Neural progenitor cell (in vitro differentiated cells): Measurements from ENCODE around the gene CHCHD10. TPM values are rescaled to one million over a fixed set of nuclear protein-coding genes. Genes with fewer than 3 reads are reported as not detected.

Source experiments
- DNase-seq: peaks from one replicate; pipeline ENCODE4 v3.0.0-alpha.2; 2016; ENCODE audit warnings: low spot score
- H2AFZ ChIP-seq: fragments of 200-600 bp; sonication (generic); replicated peaks from 2 replicates; pipeline ENCODE4 v1.6.1; 2016; ENCODE audit warnings: antibody characterized with exemption
- H3F3A ChIP-seq: fragments of 200-600 bp; sonication (generic); 2 replicates; pipeline ENCODE4 v1.6.1; 2016; ENCODE audit warnings: antibody characterized with exemption, low read depth
- H3K27ac ChIP-seq: fragments of 200-600 bp; sonication (generic); 2 replicates; pipeline ENCODE4 v1.5.1; 2016; ENCODE audit warnings: mild to moderate bottlenecking
- H3K27me3 ChIP-seq: fragments of 200-600 bp; sonication (generic); 2 replicates; pipeline ENCODE4 v1.6.1; 2016; ENCODE audit warnings: mild to moderate bottlenecking, moderate library complexity
- H3K36me3 ChIP-seq: fragments of 200-600 bp; sonication (generic); 2 replicates; pipeline ENCODE4 v1.5.1; 2016
- H3K4me1 ChIP-seq: fragments of 200-600 bp; sonication (generic); 2 replicates; pipeline ENCODE4 v1.6.1; 2016; ENCODE audit warnings: mixed run types
- H3K4me2 ChIP-seq: fragments of 200-600 bp; sonication (generic); 2 replicates; pipeline ENCODE4 v1.6.1; 2016
- H3K4me3 ChIP-seq: fragments of 200-600 bp; sonication (generic); 2 replicates; pipeline ENCODE4 v1.5.1; 2016
- H3K79me2 ChIP-seq: fragments of 200-600 bp; sonication (generic); 2 replicates; pipeline ENCODE4 v1.6.1; 2016; ENCODE audit warnings: low read depth
- H3K9ac ChIP-seq: fragments of 200-600 bp; sonication (generic); 2 replicates; pipeline ENCODE4 v1.6.1; 2016
- H3K9me3 ChIP-seq: fragments of 200-600 bp; sonication (generic); 2 replicates; pipeline ENCODE4 v1.5.1; 2016; ENCODE audit warnings: low read depth
- H4K20me1 ChIP-seq: fragments of 200-600 bp; sonication (generic); 2 replicates; pipeline ENCODE4 v1.6.1; 2016; ENCODE audit warnings: low read depth
- H3K27ac Mint-ChIP-seq: 3 replicates; pipeline ENCODE4 v1.8.0; 2021; ENCODE audit warnings: mixed read lengths
- H3K27me3 Mint-ChIP-seq: 2 replicates; pipeline ENCODE4 v1.8.0; 2022; ENCODE audit warnings: low read depth, mild to moderate bottlenecking, inconsistent platforms, moderate library complexity, mixed read lengths; ENCODE audit not compliant: insufficient read depth
- H3K36me3 Mint-ChIP-seq: 3 replicates; pipeline ENCODE4 v1.8.0; 2021; ENCODE audit warnings: mixed read lengths
- H3K4me1 Mint-ChIP-seq: 3 replicates; pipeline ENCODE4 v1.8.0; 2021; ENCODE audit warnings: mixed read lengths
- H3K4me3 Mint-ChIP-seq: 3 replicates; pipeline ENCODE4 v1.8.0; 2021; ENCODE audit warnings: mild to moderate bottlenecking, moderate library complexity, mixed read lengths
- H3K9me3 Mint-ChIP-seq: 3 replicates; pipeline ENCODE4 v1.8.0; 2020; ENCODE audit warnings: mixed read lengths
- EZH2 ChIP-seq: fragments of 200-600 bp; sonication (generic); IDR thresholded peaks from 2 replicates; pipeline ENCODE4 v1.6.1; 2017; ENCODE audit warnings: antibody characterized with exemption, mild to moderate bottlenecking, moderate library complexity
- EZH2phosphoT487 ChIP-seq: fragments of 200-600 bp; sonication (generic); IDR thresholded peaks from 2 replicates; pipeline ENCODE4 v1.6.1; 2017; ENCODE audit warnings: antibody characterized with exemption
- total RNA-seq: library from RNA; depleted of rRNA; stranded (reverse); fragments of >200 nt; gene quantifications from 2 replicates; pipeline ENCODE4 v1.2.3, GENCODE V29; 2015; ENCODE audit warnings: low replicate concordance
- TF ChIP-seq, protein P1 (sequence below): fragments of 200-600 bp; sonication (generic); IDR thresholded peaks from 2 replicates; pipeline ENCODE4 v1.5.1; 2017; ENCODE audit warnings: antibody characterized with exemption, mild to moderate bottlenecking

Gene CHCHD10
- total RNA-seq, 1 donor from 2014 or later, result 9.1 TPM

DNA sequence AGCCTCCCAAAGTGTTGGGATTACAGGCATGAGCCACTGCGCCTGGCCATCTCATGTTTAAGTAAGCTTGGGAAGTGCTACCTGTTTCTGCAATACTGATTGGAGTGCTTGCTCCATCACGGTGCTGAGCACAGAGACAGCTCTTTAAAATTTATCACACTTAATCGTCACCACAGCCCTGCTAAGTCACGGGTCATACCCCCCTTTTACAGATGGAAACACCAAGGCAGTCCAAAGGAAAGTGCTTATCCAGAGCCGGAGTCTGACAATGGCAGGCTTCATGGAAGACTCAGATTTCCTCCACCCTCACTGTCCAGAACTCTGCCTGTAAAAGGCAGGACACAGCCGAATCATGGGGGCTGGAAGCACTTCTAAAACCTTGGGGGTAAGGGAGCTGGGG, 7.7 kb downstream of the CHCHD10 start:
- peaks cover 14% of the 10 kb centered on the region for H3K4me1 ChIP-seq
- H3K4me2 ChIP-seq, result no peak overlapping the region
- no peaks in the 10 kb centered on the region for H3K9me3 Mint-ChIP-seq
- peaks cover 4% of the 10 kb centered on the region for H3K27me3 Mint-ChIP-seq
- peaks cover 19% of the 10 kb centered on the region for H3F3A ChIP-seq
- no peaks in the 10 kb centered on the region for H3K36me3 Mint-ChIP-seq
- no peak overlapping the region for H3K4me3 ChIP-seq
- no peak overlapping the region for H2AFZ ChIP-seq
- H3K27ac Mint-ChIP-seq, result peak overlapping the region; percentile 65
- DNase-seq, result no peak
- no peaks in the 10 kb centered on the region for H3K27me3 ChIP-seq
- no peak overlapping the region for H3K27ac ChIP-seq
- no peak overlapping the region for H3K9ac ChIP-seq
- no peaks in the 10 kb centered on the region for H3K36me3 ChIP-seq
- no peak overlapping the region for H3K4me3 Mint-ChIP-seq
- TF ChIP-seq EZH2, result no peak
- TF ChIP-seq EZH2phosphoT487, result no peak
- TF ChIP-seq, protein P1, sequence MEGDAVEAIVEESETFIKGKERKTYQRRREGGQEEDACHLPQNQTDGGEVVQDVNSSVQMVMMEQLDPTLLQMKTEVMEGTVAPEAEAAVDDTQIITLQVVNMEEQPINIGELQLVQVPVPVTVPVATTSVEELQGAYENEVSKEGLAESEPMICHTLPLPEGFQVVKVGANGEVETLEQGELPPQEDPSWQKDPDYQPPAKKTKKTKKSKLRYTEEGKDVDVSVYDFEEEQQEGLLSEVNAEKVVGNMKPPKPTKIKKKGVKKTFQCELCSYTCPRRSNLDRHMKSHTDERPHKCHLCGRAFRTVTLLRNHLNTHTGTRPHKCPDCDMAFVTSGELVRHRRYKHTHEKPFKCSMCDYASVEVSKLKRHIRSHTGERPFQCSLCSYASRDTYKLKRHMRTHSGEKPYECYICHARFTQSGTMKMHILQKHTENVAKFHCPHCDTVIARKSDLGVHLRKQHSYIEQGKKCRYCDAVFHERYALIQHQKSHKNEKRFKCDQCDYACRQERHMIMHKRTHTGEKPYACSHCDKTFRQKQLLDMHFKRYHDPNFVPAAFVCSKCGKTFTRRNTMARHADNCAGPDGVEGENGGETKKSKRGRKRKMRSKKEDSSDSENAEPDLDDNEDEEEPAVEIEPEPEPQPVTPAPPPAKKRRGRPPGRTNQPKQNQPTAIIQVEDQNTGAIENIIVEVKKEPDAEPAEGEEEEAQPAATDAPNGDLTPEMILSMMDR, result no peak
- H3K79me2 ChIP-seq, result no peaks in the 10 kb centered on the region
- H3K4me1 Mint-ChIP-seq, result peaks cover 27% of the 10 kb centered on the region
- H3K9me3 ChIP-seq, result no peaks in the 10 kb centered on the region
- H4K20me1 ChIP-seq, result no peaks in the 10 kb centered on the region

DNA sequence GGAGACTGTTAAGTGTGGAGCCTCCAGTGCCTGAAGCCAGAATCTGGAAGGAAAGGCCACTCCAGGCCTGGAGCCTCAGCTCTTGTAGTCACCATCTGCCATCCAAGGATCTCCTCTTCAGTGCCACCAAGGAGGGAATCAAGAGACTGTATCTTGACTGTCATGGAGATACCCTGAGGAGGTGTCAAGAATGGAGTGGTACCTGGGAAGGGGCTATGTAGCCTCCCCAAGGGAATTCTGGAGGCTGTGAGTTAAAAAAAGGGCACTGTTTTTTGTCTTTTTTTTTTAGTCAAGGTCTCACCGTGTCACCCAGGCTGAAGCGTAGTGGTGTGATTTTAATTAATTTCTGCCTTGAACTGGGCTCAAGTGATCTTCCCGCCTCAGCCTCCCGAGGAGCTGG, 8.2 kb downstream of the CHCHD10 start:
- Histone ChIP-seq H2AFZ (no peak overlapping the region), H3K4me1 (peaks cover 14% of the 10 kb centered on the region), H3K27ac (no peak overlapping the region), H3K4me2 (no peak overlapping the region), H3K27me3 (no peaks in the 10 kb centered on the region), H3K36me3 (no peaks in the 10 kb centered on the region), H4K20me1 (no peaks in the 10 kb centered on the region), H3K79me2 (no peaks in the 10 kb centered on the region), H3K9me3 (no peaks in the 10 kb centered on the region), H3K9ac (no peak overlapping the region), H3K4me3 (no peak overlapping the region), H3F3A (peaks cover 19% of the 10 kb centered on the region)
- Mint-ChIP-seq H3K4me1 (peaks cover 26% of the 10 kb centered on the region), H3K36me3 (no peaks in the 10 kb centered on the region), H3K9me3 (no peaks in the 10 kb centered on the region), H3K27ac (no peak overlapping the region), H3K4me3 (no peak overlapping the region), H3K27me3 (peaks cover 5% of the 10 kb centered on the region)
- TF ChIP-seq EZH2 (no peak), EZH2phosphoT487 (no peak)
- TF ChIP-seq, protein P1, result no peak
- no peak for DNase-seq

DNA sequence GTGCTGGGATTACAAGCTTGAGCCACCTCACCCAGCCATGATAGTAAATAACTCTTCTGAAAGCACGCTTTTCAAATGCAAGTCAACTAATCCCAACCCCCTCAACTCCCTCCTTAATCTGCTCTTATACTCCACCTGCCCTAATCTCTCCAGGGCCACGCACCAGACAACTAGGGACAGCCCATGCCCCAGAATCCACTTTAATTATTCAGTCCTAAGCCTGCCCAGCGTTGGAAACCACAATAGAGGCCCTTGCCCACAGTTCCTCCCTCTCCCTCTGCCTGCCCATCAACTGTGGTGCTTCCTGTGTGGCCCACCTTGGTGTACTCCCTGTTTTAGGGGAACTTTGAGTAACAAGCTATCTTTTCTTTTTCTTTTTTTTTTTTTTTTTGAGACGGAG, 10.9 kb downstream of the CHCHD10 start:
- TF ChIP-seq, protein P1, result no peak
- TF ChIP-seq EZH2 (no peak), EZH2phosphoT487 (no peak)

More for the DNA sequence above, 10.9 kb downstream of the CHCHD10 start:
- H3K4me1 ChIP-seq, result no peaks in the 10 kb centered on the region
- no peaks in the 10 kb centered on the region for H3K27me3 ChIP-seq
- H2AFZ ChIP-seq, result no peak overlapping the region
- Mint-ChIP-seq H3K27ac (no peak overlapping the region), H3K36me3 (no peaks in the 10 kb centered on the region), H3K4me1 (peaks cover 18% of the 10 kb centered on the region), H3K27me3 (peaks cover 6% of the 10 kb centered on the region), H3K9me3 (no peaks in the 10 kb centered on the region), H3K4me3 (peak overlapping the region; percentile 39)
- H3K79me2 ChIP-seq, result no peaks in the 10 kb centered on the region
- no peak overlapping the region for H3K4me3 ChIP-seq
- H3K4me2 ChIP-seq, result no peak overlapping the region
- no peak overlapping the region for H3K27ac ChIP-seq
- no peak for DNase-seq
- peaks cover 9% of the 10 kb centered on the region for H3F3A ChIP-seq
- no peaks in the 10 kb centered on the region for H3K36me3 ChIP-seq
- no peaks in the 10 kb centered on the region for H3K9me3 ChIP-seq
- no peaks in the 10 kb centered on the region for H4K20me1 ChIP-seq
- no peak overlapping the region for H3K9ac ChIP-seq
